Body of pancreas (tissue), 4 donors: Measurements from ENCODE around the gene ANKRD29. TPM values are rescaled to one million over a fixed set of nuclear protein-coding genes. Genes with fewer than 3 reads are reported as not detected.

Experiments used
- ATAC-seq: fragments of 150-250 bp; one replicate; pipeline ENCODE4 v1.9.1; 2016
- DNase-seq, 4 donors: peaks; one replicate each; pipeline ENCODE4 v3.0.0-alpha.2; 2019
- H3K27ac ChIP-seq, 4 donors: fragments of 200-600 bp; sonication (generic); 1 replicate in 3 of 4; 2 replicates in 1 of 4; pipeline versions ENCODE4 v1.5.1 to v1.6.1; 2016 to 2019; ENCODE audit warnings: mild to moderate bottlenecking in 1 of 4, mixed read lengths in 1 of 4, moderate library complexity in 1 of 4
- H3K27me3 ChIP-seq, 2 donors: fragments of 200-600 bp; sonication (generic); one replicate each; pipeline ENCODE4 v1.6.0; 2016; ENCODE audit warnings: mild to moderate bottlenecking in 1 of 2
- H3K36me3 ChIP-seq, 2 donors: fragments of 200-600 bp; sonication (generic); replicated peaks in 1 of 2; 2 replicates each; pipeline ENCODE4 v1.5.1; 2016; ENCODE audit warnings: low read depth in 2 of 2; ENCODE audit not compliant: insufficient read depth in 1 of 2
- H3K4me1 ChIP-seq: fragments of 200-600 bp; sonication (generic); one replicate; pipeline ENCODE4 v1.6.0; 2016
- H3K4me3 ChIP-seq, 2 donors: fragments of 200-600 bp; sonication (generic); 1 replicate in 1 of 2; 2 replicates in 1 of 2; pipeline ENCODE4 v1.5.1; 2016 to 2019
- H3K9me3 ChIP-seq, 3 donors: fragments of 200-600 bp; sonication (generic); 1 replicate in 2 of 3; 2 replicates in 1 of 3; pipeline ENCODE4 v1.5.1; 2016
- CTCF ChIP-seq, 7 experiments: fragments of 450-650 bp in 4 of 7; fragments of 200-600 bp in 3 of 7; sonication (generic) in 3 of 7; IDR thresholded peaks; one replicate each; pipeline ENCODE4 v1.5.1; 2016 to 2019; ENCODE audit warnings: antibody characterized with exemption in 7 of 7
- POLR2A ChIP-seq, 3 donors: fragments of 450-650 bp; IDR thresholded peaks; one replicate each; pipeline ENCODE4 v1.6.1; 2016; ENCODE audit warnings: antibody characterized with exemption in 3 of 3, mild to moderate bottlenecking in 2 of 3
- WGBS, 2 donors: methylation state at CpG; one replicate each; pipeline ENCODE4 v1.1.5; 2017; 5-methylcytosine and 5-hydroxymethylcytosine counted together
- intact Hi-C: fragments of 100-400 bp; cut with DNase I; formaldehyde crosslinking; loops from one replicate; pipeline ENCODE4 v1.15.1; 2023
- small RNA-seq: library from RNA; depleted of rRNA; stranded (forward); fragments of <200 nt; gene quantifications from one replicate; pipeline ENCODE3, GENCODE V24; 2016
- total RNA-seq, 2 donors: library from RNA; depleted of rRNA; stranded (reverse); fragments of >200 nt; gene quantifications; one replicate each; pipeline ENCODE4 v1.1.0, GENCODE V29; 2016

Gene ANKRD29
- total RNA-seq, 2 donors from 2014 or later = 0.52 to 3.3 TPM

- Histone ChIP-seq H3K9me3 (no peaks in the 10 kb centered on the region), H3K36me3 (peaks cover 0 to 23% of the 10 kb centered on the region in 2 donors), H3K4me1 (no peaks in the 10 kb centered on the region), H3K4me3 (no peak overlapping the region), H3K27me3 (no peaks in the 10 kb centered on the region), H3K27ac (no peak overlapping the region)
- ATAC-seq (no peak), DNase-seq (no peak)
- intact Hi-C loops = no loop called here
- no peak for TF ChIP-seq CTCF (IDR thresholded peaks at IDR 0.05)
- TF ChIP-seq POLR2A (IDR thresholded peaks at IDR 0.05) = no peak
- WGBS, 2 donors = 85 to 87% methylated on average over 11 of the region's 11 CpGs
These were observed 110.2 kb downstream of the ANKRD29 start for GRCh38 chr18:23552505-23552904.

GRCh38 chr18:23551978-23552377 lies 110.7 kb downstream of the ANKRD29 start:
- Histone ChIP-seq H3K9me3 (no peaks in the 10 kb centered on the region), H3K27ac (no peak overlapping the region), H3K27me3 (no peaks in the 10 kb centered on the region), H3K36me3 (peaks cover 0 to 19% of the 10 kb centered on the region in 2 donors), H3K4me3 (no peak overlapping the region), H3K4me1 (no peaks in the 10 kb centered on the region)
- ATAC-seq (no peak), DNase-seq (no peak)
- TF ChIP-seq POLR2A (IDR thresholded peaks at IDR 0.05) = no peak
- TF ChIP-seq CTCF (IDR thresholded peaks at IDR 0.05) = no peak
- 63 to 96% methylated on average over 3 of the region's 3 CpGs for WGBS, 2 donors
- intact Hi-C loops = no loop called here

GRCh38 chr18:23550898-23551297 lies 111.8 kb downstream of the ANKRD29 start:
- Histone ChIP-seq H3K27ac (no peak overlapping the region), H3K27me3 (no peaks in the 10 kb centered on the region), H3K4me3 (no peak overlapping the region), H3K9me3 (no peaks in the 10 kb centered on the region), H3K4me1 (no peaks in the 10 kb centered on the region), H3K36me3 (peaks cover 0 to 12% of the 10 kb centered on the region in 2 donors)
- TF ChIP-seq POLR2A (IDR thresholded peaks at IDR 0.05) = no peak
- TF ChIP-seq CTCF (IDR thresholded peaks at IDR 0.05) = no peak
- intact Hi-C loops = no loop called here
- no peak for ATAC-seq
- DNase-seq = no peak

Small RNA genes lying within 50 kb of the gene (small RNA-seq; reads per million reads assigned to genes)
- gene RF00019 = not detected

Other genes with a start within 250 kb of the ANKRD29 start
- gene RIOK3, start 209.6 kb downstream of the ANKRD29 start, total RNA-seq = 10 to 100 TPM; 57.3 to 60.6 TPM
- 10 to 100 TPM in 1 of 2 donors, 1 to 10 TPM in 1; 9.9 to 15.5 TPM for gene RMC1, start 159.4 kb downstream of the ANKRD29 start, total RNA-seq
- gene NPC1, start 76.4 kb downstream of the ANKRD29 start, total RNA-seq = 10 to 100 TPM; 27.2 to 27.7 TPM
- gene LAMA3, start 26.5 kb upstream of the ANKRD29 start, total RNA-seq = 10 to 100 TPM in 1 of 2 donors, 1 to 10 TPM in 1; 9.3 to 21.1 TPM